Measurements from ENCODE around the gene MAN1B1.

MAN1B1 gene

DNA sequence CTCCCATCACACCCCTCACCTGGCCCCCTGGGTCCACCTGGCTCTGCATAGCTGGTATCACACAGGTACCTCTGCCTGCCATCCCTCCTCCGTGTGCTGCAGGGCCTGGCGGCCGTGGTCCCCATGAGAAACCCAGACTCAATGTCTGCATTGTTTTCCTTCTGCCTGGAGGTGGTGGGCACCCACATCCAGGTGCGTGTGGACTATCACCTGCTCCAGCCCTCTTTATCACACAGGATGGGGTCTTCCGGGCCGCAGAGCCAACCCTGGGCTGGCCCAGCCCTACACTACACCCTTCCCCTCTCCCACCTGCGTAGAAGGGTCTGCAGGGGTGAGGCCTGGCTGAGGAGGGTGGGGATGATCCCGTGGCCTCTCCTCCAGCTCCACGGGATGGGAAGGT, 47.9 kb upstream of the MAN1B1 start:
- no peak for TF ChIP-seq NFIC (IDR thresholded peaks at IDR 0.05)
- TF ChIP-seq, protein P1, sequence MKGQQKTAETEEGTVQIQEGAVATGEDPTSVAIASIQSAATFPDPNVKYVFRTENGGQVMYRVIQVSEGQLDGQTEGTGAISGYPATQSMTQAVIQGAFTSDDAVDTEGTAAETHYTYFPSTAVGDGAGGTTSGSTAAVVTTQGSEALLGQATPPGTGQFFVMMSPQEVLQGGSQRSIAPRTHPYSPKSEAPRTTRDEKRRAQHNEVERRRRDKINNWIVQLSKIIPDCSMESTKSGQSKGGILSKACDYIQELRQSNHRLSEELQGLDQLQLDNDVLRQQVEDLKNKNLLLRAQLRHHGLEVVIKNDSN (IDR thresholded peaks at IDR 0.05): no peak
- no peak for TF ChIP-seq CREB1 (IDR thresholded peaks at IDR 0.05; ENCODE audit: low read depth)
- TF ChIP-seq RAD21 (IDR thresholded peaks at IDR 0.05; ENCODE audit: low read depth): no peak
- TF ChIP-seq, protein P2, sequence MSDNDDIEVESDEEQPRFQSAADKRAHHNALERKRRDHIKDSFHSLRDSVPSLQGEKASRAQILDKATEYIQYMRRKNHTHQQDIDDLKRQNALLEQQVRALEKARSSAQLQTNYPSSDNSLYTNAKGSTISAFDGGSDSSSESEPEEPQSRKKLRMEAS (IDR thresholded peaks at IDR 0.05): no peak
- no peak for TF ChIP-seq CEBPB (IDR thresholded peaks at IDR 0.05)
- no peak for TF ChIP-seq EGR1 (IDR thresholded peaks at IDR 0.05)
- TF ChIP-seq, protein P3, sequence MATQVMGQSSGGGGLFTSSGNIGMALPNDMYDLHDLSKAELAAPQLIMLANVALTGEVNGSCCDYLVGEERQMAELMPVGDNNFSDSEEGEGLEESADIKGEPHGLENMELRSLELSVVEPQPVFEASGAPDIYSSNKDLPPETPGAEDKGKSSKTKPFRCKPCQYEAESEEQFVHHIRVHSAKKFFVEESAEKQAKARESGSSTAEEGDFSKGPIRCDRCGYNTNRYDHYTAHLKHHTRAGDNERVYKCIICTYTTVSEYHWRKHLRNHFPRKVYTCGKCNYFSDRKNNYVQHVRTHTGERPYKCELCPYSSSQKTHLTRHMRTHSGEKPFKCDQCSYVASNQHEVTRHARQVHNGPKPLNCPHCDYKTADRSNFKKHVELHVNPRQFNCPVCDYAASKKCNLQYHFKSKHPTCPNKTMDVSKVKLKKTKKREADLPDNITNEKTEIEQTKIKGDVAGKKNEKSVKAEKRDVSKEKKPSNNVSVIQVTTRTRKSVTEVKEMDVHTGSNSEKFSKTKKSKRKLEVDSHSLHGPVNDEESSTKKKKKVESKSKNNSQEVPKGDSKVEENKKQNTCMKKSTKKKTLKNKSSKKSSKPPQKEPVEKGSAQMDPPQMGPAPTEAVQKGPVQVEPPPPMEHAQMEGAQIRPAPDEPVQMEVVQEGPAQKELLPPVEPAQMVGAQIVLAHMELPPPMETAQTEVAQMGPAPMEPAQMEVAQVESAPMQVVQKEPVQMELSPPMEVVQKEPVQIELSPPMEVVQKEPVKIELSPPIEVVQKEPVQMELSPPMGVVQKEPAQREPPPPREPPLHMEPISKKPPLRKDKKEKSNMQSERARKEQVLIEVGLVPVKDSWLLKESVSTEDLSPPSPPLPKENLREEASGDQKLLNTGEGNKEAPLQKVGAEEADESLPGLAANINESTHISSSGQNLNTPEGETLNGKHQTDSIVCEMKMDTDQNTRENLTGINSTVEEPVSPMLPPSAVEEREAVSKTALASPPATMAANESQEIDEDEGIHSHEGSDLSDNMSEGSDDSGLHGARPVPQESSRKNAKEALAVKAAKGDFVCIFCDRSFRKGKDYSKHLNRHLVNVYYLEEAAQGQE (IDR thresholded peaks at IDR 0.05; ENCODE audit: low read depth): no peak
- no peak for TF ChIP-seq ZBTB7A (IDR thresholded peaks at IDR 0.05; ENCODE audit: low read depth)
- TF ChIP-seq YY1 (IDR thresholded peaks at IDR 0.05; ENCODE audit: low read depth): no peak
- TF ChIP-seq TEAD4 (IDR thresholded peaks at IDR 0.05): no peak
- TF ChIP-seq EP300 (IDR thresholded peaks at IDR 0.05; ENCODE audit: borderline replicate concordance): no peak

DNA sequence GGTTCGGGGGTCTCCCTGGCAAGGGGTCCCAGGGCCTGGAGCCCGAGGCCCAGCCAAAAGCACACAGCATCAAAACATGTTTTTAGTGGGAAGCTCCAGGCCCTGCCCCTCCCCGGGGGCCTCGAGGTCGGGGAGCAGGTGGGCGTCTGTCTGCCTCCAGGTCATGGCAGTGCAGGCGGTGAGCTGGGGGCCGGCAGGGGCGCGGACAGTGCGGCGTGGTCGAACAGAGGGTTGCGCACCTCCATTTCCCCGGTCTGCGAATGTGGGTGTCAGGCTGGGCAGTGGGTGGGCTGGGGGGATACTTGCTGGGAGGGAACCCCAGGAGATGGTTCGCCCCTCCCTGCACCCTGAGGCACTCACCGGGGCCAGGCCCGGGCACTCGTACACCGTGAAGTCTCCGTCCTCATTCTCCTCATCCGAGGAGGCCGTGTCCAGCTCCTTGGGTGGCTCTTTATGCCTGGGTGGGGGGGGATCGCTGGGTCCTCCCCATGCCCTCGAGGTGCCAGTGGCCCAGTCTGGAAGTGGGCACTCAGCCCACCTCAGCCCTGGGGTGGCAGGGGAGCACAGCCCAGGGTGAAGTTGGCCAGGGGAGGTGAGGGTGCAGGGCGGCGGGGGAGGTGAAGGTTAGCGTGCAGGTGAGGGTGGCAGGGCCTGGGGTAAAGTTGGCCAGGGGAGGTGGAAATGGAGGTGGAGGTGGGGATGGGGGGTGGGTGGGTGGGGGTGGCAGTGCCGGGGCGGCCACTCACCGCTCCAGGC, 47.0 kb upstream of the MAN1B1 start:
- TF ChIP-seq, protein P2 (IDR thresholded peaks at IDR 0.05): no peak
- TF ChIP-seq YY1 (IDR thresholded peaks at IDR 0.05; ENCODE audit: low read depth): no peak
- TF ChIP-seq CREB1 (IDR thresholded peaks at IDR 0.05; ENCODE audit: low read depth): no peak
- TF ChIP-seq, protein P1 (IDR thresholded peaks at IDR 0.05): no peak
- no peak for TF ChIP-seq TAF1 (IDR thresholded peaks at IDR 0.05; ENCODE audit: low read depth)
- no peak for TF ChIP-seq TCF12 (IDR thresholded peaks at IDR 0.05; ENCODE audit: low read depth)
- TF ChIP-seq CEBPB (IDR thresholded peaks at IDR 0.05): no peak

DNA sequence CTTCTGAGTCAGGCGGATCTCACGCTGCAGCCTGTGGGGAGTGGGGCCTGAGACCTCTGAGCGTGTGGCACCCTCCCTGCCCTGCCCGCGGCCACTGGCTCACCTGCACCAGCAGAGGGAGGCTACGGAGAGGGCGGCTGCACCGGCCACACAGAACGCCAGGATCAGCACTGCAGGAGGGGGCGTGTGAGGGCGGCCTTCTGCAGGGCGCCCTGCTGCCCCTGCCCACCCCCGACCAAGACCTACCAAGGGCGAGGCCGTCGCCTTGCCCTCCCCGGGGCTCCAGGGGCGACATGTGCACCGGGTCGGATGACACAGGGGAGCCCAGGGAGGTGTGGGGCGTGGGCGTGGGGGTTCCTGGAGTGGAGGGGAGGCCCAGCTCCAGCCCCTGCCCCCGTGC, 46.2 kb upstream of the MAN1B1 start:
- TF ChIP-seq RAD21 (IDR thresholded peaks at IDR 0.05; ENCODE audit: low read depth) (no peak), EGR1 (IDR thresholded peaks at IDR 0.05) (no peak), TEAD4 (IDR thresholded peaks at IDR 0.05) (no peak)

DNA sequence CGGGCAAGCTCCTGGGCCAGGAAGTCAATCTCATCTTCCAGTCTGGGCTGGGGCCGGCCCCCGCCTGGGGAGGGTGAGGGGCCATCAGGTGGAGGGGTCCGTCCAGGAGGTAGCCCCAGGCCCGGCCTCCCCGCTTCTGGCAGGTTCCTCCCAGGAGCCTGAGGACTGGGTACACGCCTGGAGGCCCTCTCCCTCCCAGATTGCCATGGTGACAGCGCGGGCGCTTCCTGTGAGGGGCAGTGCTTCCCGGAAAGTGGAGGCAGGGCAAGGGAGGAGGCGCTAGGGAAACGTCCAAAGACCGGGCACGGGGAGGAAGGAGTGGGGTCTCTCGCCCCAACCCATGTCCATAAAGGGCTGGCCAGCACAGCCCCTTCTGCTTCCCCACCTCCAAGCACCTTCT, 45.7 kb upstream of the MAN1B1 start:
- TF ChIP-seq, protein P3 (IDR thresholded peaks at IDR 0.05; ENCODE audit: low read depth): no peak
- TF ChIP-seq, protein P2 (IDR thresholded peaks at IDR 0.05): no peak
- TF ChIP-seq TAF1 (IDR thresholded peaks at IDR 0.05; ENCODE audit: low read depth) (no peak), EGR1 (IDR thresholded peaks at IDR 0.05) (no peak), YY1 (IDR thresholded peaks at IDR 0.05; ENCODE audit: low read depth) (no peak), ZBTB7A (IDR thresholded peaks at IDR 0.05; ENCODE audit: low read depth) (no peak), FOXM1 (IDR thresholded peaks at IDR 0.05; ENCODE audit: borderline replicate concordance, low read depth) (no peak), CREB1 (IDR thresholded peaks at IDR 0.05; ENCODE audit: low read depth) (no peak), TEAD4 (IDR thresholded peaks at IDR 0.05) (no peak), RAD21 (IDR thresholded peaks at IDR 0.05; ENCODE audit: low read depth) (no peak), TCF12 (IDR thresholded peaks at IDR 0.05; ENCODE audit: low read depth) (no peak), CEBPB (IDR thresholded peaks at IDR 0.05) (no peak), EP300 (IDR thresholded peaks at IDR 0.05; ENCODE audit: borderline replicate concordance) (no peak), NFIC (IDR thresholded peaks at IDR 0.05) (no peak)
- TF ChIP-seq, protein P1 (IDR thresholded peaks at IDR 0.05): no peak

All from Ishikawa (cell line).